Keratinocyte (primary cell): ENCODE measurements around the gene ZC3H12C. TPM values are rescaled to one million over a fixed set of nuclear protein-coding genes. Genes with fewer than 3 reads are reported as not detected.

Source experiments
- DNase-seq: peaks from one replicate; pipeline ENCODE4 v3.0.0-alpha.2; 2011; ENCODE audit warnings: low read depth, missing footprints, low spot score
- FAIRE-seq: peaks from 2 replicates; lab custom pipeline; 2011; peaks lifted over from hg19 to GRCh38; lab: Jason Lieb, UNC
- H2AFZ ChIP-seq: 2 replicates; pipeline ENCODE4 v1.6.0; 2012; ENCODE audit warnings: low read length, control low read depth, inconsistent platforms; ENCODE audit not compliant: control insufficient read depth
- H3K27ac ChIP-seq: 2 replicates; pipeline ENCODE4 v1.5.1; 2011; ENCODE audit warnings: low read length; ENCODE audit not compliant: control insufficient read depth, insufficient read depth
- H3K27me3 ChIP-seq: 3 replicates; pipeline ENCODE4 v1.6.0; 2011; ENCODE audit warnings: low read length; ENCODE audit not compliant: control insufficient read depth, insufficient read depth; ENCODE audit errors: extremely low read depth
- H3K36me3 ChIP-seq, 2 experiments: 2 replicates in 1 of 2; 3 replicates in 1 of 2; pipeline ENCODE4 v1.5.1; 2011; ENCODE audit warnings: low read length in 2 of 2, mild to moderate bottlenecking in 1 of 2; ENCODE audit not compliant: control insufficient read depth in 2 of 2, insufficient read depth in 2 of 2; ENCODE audit errors: extremely low read depth in 1 of 2
- H3K4me1 ChIP-seq: 3 replicates; pipeline ENCODE4 v1.5.1; 2011; ENCODE audit warnings: low read length; ENCODE audit not compliant: control insufficient read depth, insufficient read depth; ENCODE audit errors: extremely low read depth
- H3K4me2 ChIP-seq: 3 replicates; pipeline ENCODE4 v1.6.0; 2011; ENCODE audit warnings: low read depth, low read length; ENCODE audit not compliant: control insufficient read depth, insufficient read depth; ENCODE audit errors: extremely low read depth
- H3K4me3 ChIP-seq, 3 experiments: fragments of 200-600 bp in 1 of 3; sonication (generic) in 1 of 3; 2 replicates in 2 of 3; 3 replicates in 1 of 3; pipeline ENCODE4 v1.5.1; 2011 to 2016; ENCODE audit warnings: low read length in 3 of 3, mild to moderate bottlenecking in 3 of 3, control low read depth in 2 of 3, inconsistent platforms in 1 of 3, low read depth in 1 of 3, mixed read lengths in 1 of 3, mixed run types in 1 of 3, moderate library complexity in 1 of 3; ENCODE audit not compliant: control insufficient read depth in 2 of 3, insufficient read depth in 2 of 3; ENCODE audit errors: extremely low read depth in 1 of 3
- H3K79me2 ChIP-seq: 2 replicates; pipeline ENCODE4 v1.6.0; 2012; ENCODE audit warnings: low read length; ENCODE audit not compliant: control insufficient read depth, insufficient read depth
- H3K9ac ChIP-seq: 3 replicates; pipeline ENCODE4 v1.6.0; 2011; ENCODE audit warnings: low read length; ENCODE audit not compliant: control insufficient read depth, insufficient read depth; ENCODE audit errors: extremely low read depth
- H3K9me1 ChIP-seq: 3 replicates; pipeline ENCODE4 v1.6.0; 2011; ENCODE audit warnings: low read length; ENCODE audit not compliant: control insufficient read depth, insufficient read depth; ENCODE audit errors: extremely low read depth
- H3K9me3 ChIP-seq: 2 replicates; pipeline ENCODE4 v1.5.1; 2012; ENCODE audit warnings: low read depth, low read length; ENCODE audit not compliant: control insufficient read depth
- H4K20me1 ChIP-seq: 3 replicates; pipeline ENCODE4 v1.6.0; 2011; ENCODE audit warnings: low read length; ENCODE audit not compliant: control insufficient read depth, insufficient read depth; ENCODE audit errors: extremely low read depth
- CTCF ChIP-seq, 3 experiments: IDR thresholded peaks in 1 of 3; conservative IDR thresholded peaks in 1 of 3; optimal IDR thresholded peaks in 1 of 3; 2 replicates in 2 of 3; 3 replicates in 1 of 3; pipeline versions ENCODE3 to v1.5.1; 2011; ENCODE audit warnings: low read length in 3 of 3, mild to moderate bottlenecking in 3 of 3, moderate library complexity in 2 of 3, control low read depth in 1 of 3, inconsistent platforms in 1 of 3; ENCODE audit not compliant: insufficient read depth in 2 of 3; ENCODE audit errors: extremely low read depth in 1 of 3
- EZH2 ChIP-seq: IDR thresholded peaks from one replicate; pipeline ENCODE4 v1.6.1; 2012; ENCODE audit warnings: inconsistent platforms, mild to moderate bottlenecking, low read length, moderate library complexity
- dilution Hi-C: fragments of 300-500 bp; cut with MboI; formaldehyde crosslinking; loops from one replicate; pipeline ENCODE4 v1.7.0; 2020; ENCODE audit warnings: low sequenced_read_pairs; ENCODE audit not compliant: extremely low pct_ligation_motif_present
- polyA plus RNA-seq, 5 experiments: library from polyadenylated mRNA; depleted of rRNA in 3 of 5; stranded (reverse) in 3 of 5; stranded (forward) in 1 of 5; unstranded in 1 of 5; fragments of >200 nt; gene quantifications; 1 replicate in 1 of 5; 2 replicates in 3 of 5; 3 replicates in 1 of 5; pipeline versions ENCODE4 v1.2.1 to v1.2.3, GENCODE V29; 2011 to 2012; ENCODE audit warnings: missing spikeins in 2 of 5, low read depth in 1 of 5, low replicate concordance in 1 of 5

Gene ZC3H12C
- polyA plus RNA-seq, 1 donor (not counting 4 experiments of a cell fraction or from before 2014, with no cell fraction given): 13.9 TPM

- peak overlapping the region; percentile 68 for H3K4me2 ChIP-seq
- peaks cover 51% of the 10 kb centered on the region for H3K4me1 ChIP-seq
- no peaks in the 10 kb centered on the region for H3K79me2 ChIP-seq
- H3K27ac ChIP-seq: peak overlapping the region; percentile 84
- no peaks in the 10 kb centered on the region for H3K9me1 ChIP-seq
- dilution Hi-C loops: no loop called here
- H3K4me3 ChIP-seq: no peak overlapping the region
- H3K27me3 ChIP-seq: no peaks in the 10 kb centered on the region
- H3K9me3 ChIP-seq: no peaks in the 10 kb centered on the region
- peak overlapping the region; percentile 33 for H3K9ac ChIP-seq
- peak; percentile 94 for FAIRE-seq
- H2AFZ ChIP-seq: no peak overlapping the region
- no peaks in the 10 kb centered on the region for H4K20me1 ChIP-seq
- H3K36me3 ChIP-seq: no peaks in the 10 kb centered on the region
- peak; percentile 76 for DNase-seq
- no peak for TF ChIP-seq CTCF (optimal IDR thresholded peaks at IDR 0.05 in 1 of 3, IDR thresholded peaks at IDR 0.05 in 1 of 3, conservative IDR thresholded peaks at IDR 0.05 in 1 of 3; ENCODE audit: extremely low read depth in 1 of 3, insufficient read depth in 2 of 3, low read length in 3 of 3)
- no peak for TF ChIP-seq EZH2
Measured at GRCh38 chr11:110196241-110196754, 103.1 kb downstream of the ZC3H12C start.

GRCh38 chr11:110196884-110197420 is 103.8 kb downstream of the ZC3H12C start:
- no peaks in the 10 kb centered on the region for H3K27me3 ChIP-seq
- H3K4me1 ChIP-seq: peaks cover 51% of the 10 kb centered on the region
- dilution Hi-C loops: no loop called here
- no peak for FAIRE-seq
- H2AFZ ChIP-seq: no peak overlapping the region
- peak overlapping the region; percentile 84 for H3K27ac ChIP-seq
- H3K36me3 ChIP-seq: no peaks in the 10 kb centered on the region
- H3K9me3 ChIP-seq: no peaks in the 10 kb centered on the region
- no peak for DNase-seq
- no peaks in the 10 kb centered on the region for H4K20me1 ChIP-seq
- no peaks in the 10 kb centered on the region for H3K9me1 ChIP-seq
- no peak overlapping the region for H3K4me3 ChIP-seq
- TF ChIP-seq CTCF (optimal IDR thresholded peaks at IDR 0.05 in 1 of 3, IDR thresholded peaks at IDR 0.05 in 1 of 3, conservative IDR thresholded peaks at IDR 0.05 in 1 of 3; ENCODE audit: extremely low read depth in 1 of 3, insufficient read depth in 2 of 3, low read length in 3 of 3) (no peak), EZH2 (no peak)
- H3K79me2 ChIP-seq: no peaks in the 10 kb centered on the region
- H3K9ac ChIP-seq: peak overlapping the region; percentile 33
- peak overlapping the region; percentile 68 for H3K4me2 ChIP-seq
